ENCODE results near the gene CMIP.

The CMIP gene

DNA sequence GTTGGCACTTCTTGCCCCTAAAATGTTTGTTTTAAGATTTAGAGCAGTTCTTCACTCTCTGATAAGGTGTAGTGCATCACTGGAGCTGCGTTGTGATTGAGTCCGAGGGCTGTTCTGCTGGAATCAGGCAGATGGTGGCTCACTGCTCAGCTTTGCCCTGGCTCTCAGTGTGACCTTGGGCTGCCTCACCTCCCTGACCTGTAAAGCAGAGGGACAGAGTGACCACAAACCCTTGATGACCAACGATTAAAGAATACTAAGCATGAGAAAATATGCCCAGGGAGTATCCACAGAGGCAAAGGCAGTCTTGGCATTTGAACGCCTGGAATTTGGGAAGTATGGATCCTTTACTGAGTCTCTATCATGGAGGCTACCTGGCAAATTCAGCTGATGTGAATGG is 18.1 kb downstream of the CMIP start:
- DNase-seq (ENCODE audit: low read depth): no peak

DNA sequence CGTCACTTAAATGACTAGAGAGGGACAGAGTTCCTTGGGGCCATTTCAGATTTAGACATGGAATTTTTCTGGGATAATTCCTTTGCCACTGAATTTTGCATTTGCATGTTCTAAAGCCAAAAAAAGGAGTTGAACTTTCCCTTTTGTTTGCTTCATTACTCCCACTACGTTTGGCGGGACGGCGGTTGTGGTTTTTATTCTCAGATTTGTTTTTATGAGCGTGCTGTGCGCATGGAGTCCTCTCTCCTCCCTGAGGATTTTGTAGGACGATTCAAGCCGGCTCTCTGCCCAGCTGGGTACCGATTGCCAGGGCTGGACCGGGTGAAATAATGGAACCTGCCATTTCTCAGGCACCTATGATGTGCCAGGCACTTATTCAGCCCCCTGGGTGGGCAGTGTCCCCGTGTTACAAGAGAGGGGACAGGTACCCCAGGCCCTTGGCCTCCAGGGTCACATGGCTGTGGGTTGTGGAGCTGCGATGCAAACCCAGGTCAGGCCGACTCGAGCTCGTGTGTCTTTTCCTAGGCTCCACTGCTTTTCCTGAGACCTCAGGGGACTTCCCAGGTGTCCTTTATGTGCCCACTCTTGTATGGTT is 18.8 kb downstream of the CMIP start:
- DNase-seq (ENCODE audit: low read depth): no peak

DNA sequence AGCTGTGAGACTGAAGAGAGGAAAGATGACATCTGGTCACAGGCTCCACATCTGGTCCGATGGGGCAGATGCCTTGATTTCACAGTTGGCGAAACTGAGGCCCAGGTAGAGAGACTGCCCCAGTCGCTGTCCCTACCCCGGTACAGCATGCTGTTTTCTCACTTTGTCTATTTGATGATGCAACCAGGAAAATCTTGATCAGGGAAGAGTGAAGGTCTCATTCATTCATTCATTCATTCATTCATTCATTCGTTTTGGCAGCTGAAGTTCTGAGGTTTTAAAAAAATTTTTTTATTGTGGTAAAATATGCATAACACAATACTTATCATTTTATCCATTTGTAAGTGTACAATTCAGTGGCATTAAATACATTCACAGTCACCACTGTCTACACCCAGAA is 19.7 kb downstream of the CMIP start:
- no peak for DNase-seq (ENCODE audit: low read depth)

DNA sequence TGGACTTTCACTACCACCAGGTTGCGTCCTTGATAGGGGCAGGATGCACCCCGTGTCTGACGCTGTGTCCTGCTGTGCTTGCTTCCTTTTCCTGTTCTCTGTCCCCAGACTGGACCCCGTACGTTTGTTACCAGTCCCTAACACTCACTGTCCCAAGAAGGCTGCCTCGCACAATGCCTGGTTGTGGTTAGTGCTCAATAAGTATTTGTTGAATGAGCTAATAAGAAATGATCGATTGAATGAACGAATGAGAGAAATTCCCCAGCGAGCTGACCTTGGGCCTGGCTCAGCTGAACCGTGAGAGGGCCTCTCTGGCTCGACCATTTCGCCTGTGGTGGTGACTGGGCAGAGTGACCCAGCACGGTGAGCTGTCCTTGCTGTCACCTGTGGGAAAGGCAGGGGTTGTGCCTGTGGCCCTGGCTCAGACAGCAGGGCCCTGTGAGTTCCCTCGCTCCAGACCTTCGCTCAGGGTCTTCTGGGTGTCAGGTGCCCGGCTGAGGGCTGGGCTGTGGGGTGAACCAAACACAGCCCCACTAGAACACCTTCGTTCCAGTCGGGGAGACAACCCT is 20.9 kb downstream of the CMIP start:
- no peak for DNase-seq (ENCODE audit: low read depth)

DNA sequence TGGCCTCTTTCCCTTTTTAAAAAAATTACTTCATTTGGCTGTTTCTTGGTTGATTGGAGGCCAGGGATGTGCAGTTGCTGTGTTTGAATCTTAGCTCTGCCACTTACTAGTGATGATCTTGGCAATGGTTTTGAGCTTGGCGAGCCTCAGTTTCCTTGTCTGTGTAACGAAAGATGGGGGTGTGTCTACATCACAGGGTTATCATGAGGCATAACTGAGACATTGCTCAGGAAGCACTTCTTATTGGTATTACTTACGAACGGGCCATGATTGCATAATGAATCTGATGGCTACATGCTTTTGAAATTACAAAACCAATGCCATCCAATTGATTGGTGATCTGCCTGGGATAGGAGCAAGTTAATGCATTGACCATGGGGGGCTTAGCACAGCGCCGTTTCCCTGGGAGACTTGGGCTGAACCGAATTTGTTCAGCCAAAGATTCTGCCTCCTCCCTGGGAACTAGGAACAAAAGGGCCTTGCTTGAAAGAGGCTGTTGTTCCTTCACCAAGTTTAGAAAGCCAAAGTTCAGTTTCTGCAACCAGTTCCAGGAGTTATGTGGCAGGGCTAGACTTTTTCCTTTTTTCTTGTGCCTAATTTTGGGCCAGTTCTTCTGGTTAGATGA is 21.9 kb downstream of the CMIP start:
- DNase-seq (ENCODE audit: low read depth): no peak

DNA sequence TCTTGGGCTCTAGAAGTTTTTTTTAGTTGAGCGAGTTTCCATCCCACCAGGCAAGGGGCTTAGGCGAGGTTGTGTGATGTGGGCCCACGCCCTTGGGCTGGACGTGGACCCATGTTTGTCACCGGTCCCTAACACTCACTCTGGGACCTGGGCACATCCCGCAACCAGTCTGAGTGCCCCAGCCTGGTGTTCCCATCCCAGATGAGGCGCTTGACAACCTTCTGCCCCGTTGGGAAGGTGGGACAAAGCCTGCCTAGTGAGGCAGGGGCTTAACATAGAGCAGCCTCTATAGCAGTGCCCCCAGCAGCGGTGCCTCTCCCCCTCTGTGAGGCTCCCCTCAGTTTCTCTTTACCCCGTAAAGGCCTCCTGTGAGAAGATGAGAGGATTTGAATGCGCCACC is 22.5 kb downstream of the CMIP start:
- DNase-seq (ENCODE audit: low read depth): no peak

DNA sequence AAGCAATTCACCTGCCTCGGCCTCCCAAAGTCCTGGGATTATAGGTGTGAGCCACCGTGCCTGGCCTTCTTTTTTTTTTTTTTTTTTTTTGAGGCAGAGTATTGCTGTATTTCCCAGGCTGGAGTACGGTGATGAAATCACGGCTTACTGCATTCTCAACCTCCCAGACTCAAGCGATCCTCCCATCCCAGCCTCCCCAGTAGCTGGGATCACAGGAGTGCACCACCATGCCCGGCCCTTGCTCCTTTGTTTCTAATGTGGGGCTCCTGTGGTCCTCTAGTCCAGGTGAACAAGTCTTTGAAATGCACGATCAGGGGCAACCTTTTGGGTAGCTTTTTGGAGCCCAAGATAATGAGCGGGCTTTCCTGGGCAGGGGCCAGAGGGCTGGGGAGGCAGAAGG is 23.2 kb downstream of the CMIP start:
- DNase-seq (ENCODE audit: low read depth): no peak

DNA sequence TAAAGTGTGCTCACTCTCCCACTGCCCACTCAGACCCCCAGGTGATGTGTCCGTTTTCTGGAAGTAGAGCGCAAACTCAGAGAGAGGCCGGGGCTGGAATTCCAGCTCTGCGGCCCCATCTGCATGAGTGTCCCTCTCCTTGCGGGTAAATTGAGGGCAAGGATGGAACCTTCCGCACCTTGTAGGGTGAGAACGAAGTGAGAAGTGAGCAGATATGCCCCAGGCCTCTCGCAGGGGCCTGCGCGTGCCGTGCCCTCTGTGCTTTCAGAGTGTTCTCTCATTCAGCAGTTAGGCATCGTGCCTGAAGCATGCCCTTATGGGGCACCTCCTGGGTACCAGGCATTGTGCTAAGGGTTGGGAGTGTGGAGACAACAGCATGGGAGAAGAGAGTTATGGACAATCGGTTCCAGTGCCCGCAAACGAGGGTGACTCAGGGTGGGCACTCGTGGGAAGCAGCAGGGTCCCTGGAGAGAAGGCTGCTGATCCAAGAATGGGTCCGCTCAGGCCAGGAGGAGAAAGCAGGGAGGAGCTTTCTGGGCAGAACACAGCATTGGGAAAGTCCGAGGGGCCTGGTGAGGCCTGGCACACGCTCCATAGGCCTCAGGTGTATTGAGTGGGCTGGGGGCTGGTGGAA is 23.8 kb downstream of the CMIP start:
- no peak for DNase-seq (ENCODE audit: low read depth)

DNA sequence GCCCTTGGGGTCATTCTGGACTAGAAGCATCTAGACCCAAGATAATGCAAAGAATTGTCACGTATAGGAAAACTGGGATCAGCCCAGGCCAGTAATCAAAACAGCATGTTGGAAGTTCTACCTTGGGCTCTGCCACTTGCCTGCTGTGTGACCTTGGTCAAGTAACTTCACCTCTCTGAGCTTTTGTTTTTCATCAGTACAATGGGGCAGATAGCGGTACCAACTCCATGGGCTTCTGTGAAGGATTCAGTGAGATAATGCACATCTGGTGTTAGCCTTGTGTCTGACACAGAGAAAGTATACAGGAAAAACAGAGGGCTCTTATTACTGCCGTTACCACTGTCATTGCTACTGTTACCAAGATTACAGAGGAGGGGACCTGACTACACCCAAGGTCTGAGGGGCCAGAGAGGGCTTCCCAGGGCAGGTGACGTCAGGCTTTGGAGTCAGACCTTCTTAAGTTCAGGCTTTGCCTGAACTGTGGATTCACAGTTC is 24.6 kb downstream of the CMIP start:
- DNase-seq (ENCODE audit: low read depth): no peak

DNA sequence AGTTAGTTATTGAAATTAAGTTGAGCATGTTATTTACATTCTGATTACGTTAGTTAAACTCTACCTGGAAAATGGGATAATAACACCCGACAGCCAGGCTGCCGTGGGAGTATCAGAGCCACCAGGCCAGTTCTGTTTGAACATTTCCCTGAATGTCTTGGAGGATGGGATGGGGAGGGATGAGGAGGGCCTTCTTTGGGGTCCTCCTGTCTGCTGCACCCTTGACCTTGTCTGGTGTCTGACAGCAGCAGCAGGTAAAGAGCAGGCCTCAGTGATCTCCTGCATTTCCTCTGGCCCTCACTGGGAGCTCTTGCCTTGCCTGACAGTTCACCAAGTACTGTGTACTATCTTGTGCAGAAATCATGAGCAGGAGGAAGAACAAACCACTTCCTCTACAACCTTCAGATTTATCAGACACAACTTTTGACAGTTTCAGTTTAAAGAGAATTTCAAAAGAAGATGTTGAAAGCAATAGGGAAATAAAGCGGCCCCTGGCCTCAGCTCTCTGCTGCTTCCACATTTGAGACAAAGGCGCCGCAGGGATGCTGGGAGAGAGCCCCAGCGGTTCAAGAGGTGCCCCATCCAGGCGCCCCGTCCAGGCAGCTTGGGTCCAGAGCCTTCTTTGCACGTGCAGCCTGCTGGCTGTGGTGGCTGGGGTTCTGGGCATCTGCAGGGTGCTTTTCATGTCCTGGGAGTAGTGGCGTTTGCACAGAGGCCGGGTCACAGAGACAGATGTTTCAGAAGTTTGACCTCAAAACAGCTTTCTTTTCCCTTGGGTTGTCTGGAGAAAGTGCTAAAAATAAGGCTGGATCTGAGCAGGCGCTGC is 25.3 kb downstream of the CMIP start:
- DNase-seq (ENCODE audit: low read depth): no peak

DNA sequence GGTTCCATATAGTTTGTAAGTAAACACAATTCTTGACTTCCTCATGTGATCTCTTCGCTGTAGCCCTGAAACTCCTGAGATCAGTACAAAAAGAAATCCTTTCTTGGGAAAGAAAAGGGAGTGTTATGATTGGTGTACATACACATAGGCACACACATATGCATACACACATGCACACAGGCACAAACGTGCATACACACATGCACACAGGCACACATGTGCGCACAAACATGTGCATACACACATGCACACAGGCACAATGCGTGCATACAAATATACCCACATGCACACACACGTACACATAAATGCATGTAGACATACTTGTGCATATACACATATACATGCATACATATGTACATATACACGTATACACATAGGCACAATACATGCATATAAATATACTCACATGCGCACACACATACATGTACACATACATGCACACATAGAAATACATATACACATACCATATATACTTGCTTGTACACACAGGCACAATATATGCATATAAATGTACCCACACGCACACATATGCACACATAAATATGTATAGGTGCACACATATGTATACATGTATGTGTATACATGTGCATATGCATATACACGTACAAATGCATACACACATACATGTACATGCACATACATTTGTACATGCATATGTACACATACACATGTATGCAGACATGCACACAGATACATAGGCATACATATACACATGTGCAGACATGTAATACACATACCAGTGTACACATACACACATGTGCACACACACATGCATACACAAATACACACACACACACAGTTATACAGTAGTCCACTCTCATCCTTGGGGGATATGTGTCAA is 26.4 kb downstream of the CMIP start:
- no peak for DNase-seq (ENCODE audit: low read depth)

DNA sequence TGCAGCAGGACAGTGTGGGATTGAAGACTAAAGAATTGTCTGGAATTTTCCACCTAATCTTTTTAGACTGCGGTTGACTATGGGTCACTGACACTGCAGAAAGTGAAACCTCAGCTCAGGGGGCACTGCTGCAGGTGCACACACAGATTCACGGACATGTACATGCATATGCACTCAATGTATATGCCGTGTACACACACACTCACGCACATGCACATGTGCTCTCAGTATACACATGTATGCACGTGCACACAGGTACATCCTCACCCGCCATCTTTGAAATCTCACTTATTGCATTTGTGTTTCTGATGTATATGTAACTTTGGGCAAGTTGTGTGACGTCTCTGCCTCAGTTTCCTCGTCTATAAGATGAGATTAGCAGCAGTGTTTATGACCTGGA is 27.3 kb downstream of the CMIP start:
- DNase-seq (ENCODE audit: low read depth): no peak

DNA sequence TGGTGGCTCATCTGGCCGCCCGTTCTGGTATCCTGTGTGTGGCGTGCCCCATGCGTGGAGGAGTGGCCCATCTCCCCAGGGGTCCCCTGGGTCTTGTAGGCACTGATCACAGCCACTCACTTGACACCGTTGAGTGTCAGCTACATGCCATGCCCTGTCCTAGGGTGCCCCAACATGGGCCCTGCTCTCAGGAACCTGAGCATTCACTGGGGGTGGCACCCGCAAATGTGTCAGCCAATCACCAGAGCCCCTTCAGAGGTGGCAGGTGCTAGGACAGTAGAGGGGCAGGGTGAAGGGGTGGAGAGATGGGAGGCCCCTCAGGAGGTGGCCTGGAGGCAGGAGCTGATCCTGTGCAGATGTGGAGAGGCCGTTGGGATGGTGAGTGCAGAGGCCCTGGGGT is 27.8 kb downstream of the CMIP start:
- no peak for DNase-seq (ENCODE audit: low read depth)

DNA sequence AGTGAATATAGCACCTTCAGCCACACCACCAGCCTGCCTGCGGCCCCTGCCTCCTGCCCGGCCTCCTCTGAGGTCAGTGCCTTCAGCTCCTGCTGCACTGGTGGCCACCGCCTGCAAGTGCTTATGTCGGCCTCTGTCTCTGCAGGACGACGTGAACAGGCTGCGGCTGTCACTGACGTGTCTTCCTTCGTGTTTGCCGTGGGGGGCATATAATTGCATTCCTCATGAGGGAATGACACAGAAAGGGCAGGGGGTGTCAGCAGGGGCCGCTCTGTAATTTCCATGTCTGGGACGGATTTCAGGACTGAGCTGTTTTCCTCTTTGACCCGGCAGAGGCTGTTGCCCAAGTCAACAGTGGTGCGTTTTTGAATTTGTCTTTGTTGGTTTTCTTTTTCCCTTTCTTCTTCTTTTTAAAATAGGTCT is 28.5 kb downstream of the CMIP start:
- DNase-seq (ENCODE audit: low read depth): no peak

DNA sequence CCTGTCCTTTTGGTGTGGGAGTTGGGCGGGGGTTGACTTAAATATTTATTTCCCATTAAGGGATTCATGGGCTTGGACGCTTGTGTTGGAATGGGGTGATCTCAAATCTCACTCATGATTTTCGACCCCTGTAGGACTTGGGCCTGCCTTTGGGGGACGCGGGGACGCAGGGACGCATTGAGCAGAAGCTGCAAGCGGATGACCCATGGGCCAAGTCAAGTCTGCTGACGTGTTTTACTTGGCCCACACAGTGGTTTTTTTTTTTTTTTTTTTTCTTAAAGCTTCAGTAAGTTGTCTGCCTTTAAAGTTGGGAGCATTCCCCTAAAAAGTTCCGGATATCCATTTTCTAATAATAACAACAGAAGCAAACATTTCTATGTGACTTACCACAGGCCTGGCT is 28.9 kb downstream of the CMIP start:
- DNase-seq (ENCODE audit: low read depth): no peak

DNA sequence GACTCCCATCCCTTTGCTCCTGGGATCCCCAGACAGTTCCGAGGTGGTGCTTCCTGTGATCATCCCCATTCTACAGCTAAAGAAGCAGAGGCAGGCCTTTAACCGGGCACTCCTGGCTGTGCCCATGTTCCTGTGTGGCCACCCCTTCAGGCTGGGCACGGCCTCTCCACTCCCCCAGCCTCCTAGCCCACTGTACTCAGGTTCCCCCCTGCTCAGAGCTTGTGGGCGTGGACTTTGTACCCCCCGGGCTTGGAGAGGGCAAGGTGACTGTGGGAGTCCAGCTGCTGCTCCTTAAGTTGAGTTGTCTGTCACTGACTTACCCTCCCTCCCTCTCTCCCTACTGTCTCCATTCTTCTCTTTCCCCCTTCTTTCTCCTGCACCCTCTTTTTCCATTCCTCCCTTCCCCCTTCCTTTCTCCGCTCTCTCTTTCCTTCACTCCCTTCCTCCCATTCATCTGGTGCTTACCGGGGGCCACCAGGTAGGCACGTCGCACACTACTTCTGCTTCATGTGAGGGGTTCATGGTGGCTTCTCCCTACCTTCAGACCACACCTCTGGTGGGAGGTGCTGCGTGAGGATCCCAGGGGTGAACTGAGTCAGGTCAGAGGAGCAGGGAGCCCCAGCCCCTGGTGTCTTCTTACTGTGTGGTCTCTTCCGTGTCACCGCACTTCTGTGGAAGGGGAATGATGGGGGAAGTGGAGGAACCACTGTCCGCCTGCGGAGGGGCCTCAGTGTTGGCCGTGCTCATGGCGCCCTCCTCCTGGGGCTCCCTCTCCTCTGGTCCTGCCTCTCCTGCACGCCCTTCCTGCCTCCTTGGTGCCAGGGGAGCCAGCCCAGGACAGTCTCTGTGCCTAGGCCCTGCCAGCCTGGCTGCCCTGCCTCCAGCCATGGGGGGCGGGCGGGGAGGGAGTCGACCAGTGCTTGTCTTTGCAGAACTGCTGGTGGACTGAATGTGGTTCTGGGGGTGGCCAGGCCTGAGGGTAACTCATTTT is 29.7 kb downstream of the CMIP start:
- no peak for DNase-seq (ENCODE audit: low read depth)

DNA sequence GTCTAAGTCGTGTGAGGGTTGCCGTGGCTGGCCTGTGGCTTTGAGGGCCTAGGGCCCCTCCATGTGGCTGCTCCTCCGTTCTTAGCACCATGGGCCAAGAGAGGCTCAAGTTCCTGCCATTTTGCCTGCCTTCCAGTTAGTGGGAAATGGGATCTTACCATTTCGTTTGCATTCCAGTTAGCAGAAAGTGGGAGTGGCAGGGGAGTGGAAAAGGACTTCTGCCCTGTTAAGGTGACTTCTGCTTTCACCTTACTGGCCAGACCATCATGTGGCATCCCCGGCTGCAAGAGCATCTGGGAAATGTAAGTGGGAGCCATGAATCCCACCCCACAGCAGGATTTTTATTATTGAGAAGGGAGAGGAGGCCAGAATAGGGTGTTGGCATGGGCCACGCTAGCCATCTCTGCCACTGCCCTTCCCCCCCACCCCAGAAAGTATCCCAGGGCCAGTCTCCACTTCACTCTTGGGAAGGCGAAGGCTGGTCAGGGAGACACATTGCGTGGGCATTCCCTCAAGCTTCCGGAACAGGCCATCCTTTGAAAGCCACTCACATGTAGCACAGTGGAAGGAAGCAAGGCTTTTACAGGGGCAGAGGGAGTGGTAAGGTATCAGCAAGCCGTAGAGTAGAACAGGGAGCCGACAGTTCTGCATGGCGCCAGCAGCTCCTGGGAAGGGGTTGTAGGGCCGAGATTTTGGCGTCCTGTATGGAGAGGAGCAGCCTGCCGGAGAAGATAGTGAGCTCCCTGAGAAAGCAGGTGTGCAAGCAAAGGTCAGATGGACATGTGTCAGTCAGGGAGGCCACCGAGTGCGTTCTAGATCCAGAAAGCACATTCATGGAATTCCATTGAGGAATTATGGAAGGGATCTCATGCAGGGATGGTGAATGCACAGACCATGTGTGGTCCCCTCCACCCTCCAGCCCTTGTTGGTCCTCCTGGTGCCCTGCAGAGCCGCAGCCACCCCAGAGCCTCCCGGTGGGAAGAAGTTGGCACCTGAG is 33.4 kb downstream of the CMIP start:
- no peak for DNase-seq (ENCODE audit: low read depth)

DNA sequence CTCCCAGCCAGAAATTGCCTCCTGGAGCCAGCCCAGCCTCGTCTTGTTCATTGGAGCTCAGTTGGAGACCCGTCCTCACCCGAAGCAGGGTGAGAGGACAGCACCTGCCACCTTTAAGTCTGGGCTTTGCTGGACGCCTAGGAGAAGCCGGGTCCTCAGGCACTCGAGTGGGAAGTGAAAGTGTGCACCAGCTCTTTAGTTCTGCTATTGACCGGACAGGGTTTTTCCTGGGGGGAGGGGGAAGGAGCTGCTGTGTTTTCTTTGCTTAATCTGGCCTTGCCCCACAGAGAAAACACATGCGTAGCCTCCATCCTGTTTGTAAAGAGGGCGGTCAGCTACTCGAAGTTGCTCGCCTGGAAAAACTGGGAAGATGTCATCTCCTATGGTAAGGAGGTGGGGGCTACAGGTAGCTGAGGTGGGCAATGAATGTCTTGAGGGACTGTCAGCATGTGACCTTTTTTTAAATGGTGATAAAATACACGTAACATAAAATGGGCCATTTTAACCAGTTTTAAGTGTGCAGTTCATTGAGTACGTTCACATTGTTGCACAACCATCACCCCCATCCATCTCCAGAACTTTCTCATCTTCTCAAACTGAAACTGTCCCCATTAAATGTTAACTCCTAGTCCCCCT is 34.4 kb downstream of the CMIP start:
- DNase-seq (ENCODE audit: low read depth): no peak
